Esophagus squamous epithelium (tissue), 5 donors: Measurements from ENCODE around the gene TMEM175. TPM values are rescaled to one million over a fixed set of nuclear protein-coding genes. Genes with fewer than 3 reads are reported as not detected.

Experiments
- DNase-seq: peaks from one replicate; lab custom pipeline; 2025; lab: John Stamatoyannopoulos, UW
- H3K27ac ChIP-seq, 4 donors: fragments of 200-600 bp; sonication (generic); one replicate each; pipeline ENCODE4 v1.5.1; 2016 to 2019; ENCODE audit warnings: mild to moderate bottlenecking in 1 of 4
- H3K27me3 ChIP-seq, 4 donors: fragments of 200-600 bp; sonication (generic); 1 replicate in 3 of 4; 2 replicates in 1 of 4; pipeline versions ENCODE4 v1.5.1 to v1.6.0; 2017 to 2021; ENCODE audit warnings: antibody characterized with exemption in 1 of 4
- H3K36me3 ChIP-seq, 3 donors: fragments of 200-600 bp; sonication (generic); one replicate each; pipeline ENCODE4 v1.5.1; 2016 to 2019
- H3K4me1 ChIP-seq, 3 donors: fragments of 200-600 bp; sonication (generic); one replicate each; pipeline ENCODE4 v1.5.1; 2017 to 2019
- H3K4me3 ChIP-seq, 4 donors: fragments of 200-600 bp; sonication (generic); 1 replicate in 3 of 4; 2 replicates in 1 of 4; pipeline ENCODE4 v1.5.1; 2016 to 2019; ENCODE audit warnings: mild to moderate bottlenecking in 2 of 4, moderate library complexity in 1 of 4
- H3K9me3 ChIP-seq, 3 donors: fragments of 200-600 bp; sonication (generic); one replicate each; pipeline ENCODE4 v1.5.1; 2016 to 2019
- POLR2A ChIP-seq, 4 donors: fragments of 450-650 bp; IDR thresholded peaks; one replicate each; pipeline ENCODE4 v1.6.1; 2017; ENCODE audit warnings: antibody characterized with exemption in 4 of 4, mild to moderate bottlenecking in 4 of 4, moderate library complexity in 3 of 4
- WGBS, 2 donors: methylation state at CpG; one replicate each; pipeline ENCODE4 v1.1.5; 2018; 5-methylcytosine and 5-hydroxymethylcytosine counted together
- intact Hi-C: fragments of 100-400 bp; cut with DNase I; formaldehyde crosslinking; loops from one replicate; pipeline ENCODE4 v1.15.0; 2022
- total RNA-seq, 4 donors: library from RNA; depleted of rRNA; stranded (reverse); fragments of >200 nt; gene quantifications; one replicate each; pipeline ENCODE4 v1.1.0, GENCODE V29; 2016
- TF ChIP-seq, protein P1 (sequence below), 6 experiments: fragments of 450-650 bp in 4 of 6; fragments of 200-600 bp in 2 of 6; sonication (generic) in 2 of 6; IDR thresholded peaks; one replicate each; pipeline ENCODE4 v1.5.1; 2016 to 2019; ENCODE audit warnings: antibody characterized with exemption in 6 of 6, mild to moderate bottlenecking in 4 of 6, moderate library complexity in 4 of 6
- donor health status: DM: yes; HTN: yes; CAD: no.

TMEM175 gene
- total RNA-seq, 4 donors from 2014 or later, result 8.4 to 22.9 (median 19.7) TPM

DNA sequence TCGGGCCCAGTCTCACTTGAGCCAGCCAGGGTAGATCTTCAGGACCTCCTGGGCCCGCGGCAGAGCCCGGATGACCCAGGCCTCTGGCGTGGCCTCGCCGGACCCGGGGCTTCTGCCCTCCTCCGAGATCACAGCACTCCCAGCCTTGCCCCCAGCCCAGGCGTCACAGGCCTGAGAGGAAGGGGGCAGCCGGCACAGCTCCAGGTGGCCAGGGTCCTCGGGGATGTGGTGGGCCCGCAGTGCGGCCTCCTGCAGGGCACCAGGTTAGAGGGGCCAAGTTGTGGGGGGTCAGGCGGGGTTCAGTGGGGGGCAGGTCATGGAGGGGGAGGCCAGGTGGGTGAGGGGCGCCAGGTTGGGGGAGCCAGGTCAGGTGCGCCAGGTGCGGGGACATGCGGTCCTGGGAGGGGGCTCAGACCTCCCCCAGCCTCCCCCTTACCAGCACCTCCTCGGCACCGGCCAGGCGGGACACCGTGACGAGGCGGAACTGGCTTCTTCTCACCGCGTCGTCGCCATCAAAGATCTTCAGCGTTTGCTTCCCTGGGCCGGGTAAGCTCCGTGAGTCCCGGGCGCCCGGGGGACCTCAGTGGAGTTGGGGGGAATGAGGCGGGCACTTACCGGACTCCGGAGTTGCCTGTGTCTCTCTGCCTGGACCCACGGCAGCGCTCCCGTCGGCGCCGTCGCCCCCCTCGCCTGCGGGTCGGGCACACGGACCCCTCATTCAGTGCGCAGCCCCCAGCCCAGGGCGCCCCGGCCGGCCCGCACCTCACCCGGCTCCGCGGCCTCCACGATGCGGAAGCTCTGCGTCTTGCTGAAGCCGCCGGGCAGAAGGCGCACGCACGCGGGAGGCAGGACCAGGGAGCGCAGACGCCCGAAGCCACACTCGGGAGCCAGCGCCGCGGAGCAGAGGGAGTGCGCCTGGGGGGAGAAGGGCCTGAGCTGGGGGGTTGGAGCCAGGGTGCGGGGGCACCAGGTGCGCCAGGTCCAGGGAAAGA, 35.1 kb downstream of the TMEM175 start:
- Histone ChIP-seq H3K4me3 (peak overlapping the region in 1 of 4 donors; percentile 21), H3K27ac (no peak overlapping the region), H3K4me1 (peaks cover 22 to 47% (median 31%) of the 10 kb centered on the region in 3 donors), H3K9me3 (no peaks in the 10 kb centered on the region), H3K27me3 (no peaks in the 10 kb centered on the region), H3K36me3 (peaks cover 0 to 48% (median 6%) of the 10 kb centered on the region in 3 donors)
- no peak for TF ChIP-seq POLR2A (IDR thresholded peaks at IDR 0.05)
- TF ChIP-seq, protein P1, sequence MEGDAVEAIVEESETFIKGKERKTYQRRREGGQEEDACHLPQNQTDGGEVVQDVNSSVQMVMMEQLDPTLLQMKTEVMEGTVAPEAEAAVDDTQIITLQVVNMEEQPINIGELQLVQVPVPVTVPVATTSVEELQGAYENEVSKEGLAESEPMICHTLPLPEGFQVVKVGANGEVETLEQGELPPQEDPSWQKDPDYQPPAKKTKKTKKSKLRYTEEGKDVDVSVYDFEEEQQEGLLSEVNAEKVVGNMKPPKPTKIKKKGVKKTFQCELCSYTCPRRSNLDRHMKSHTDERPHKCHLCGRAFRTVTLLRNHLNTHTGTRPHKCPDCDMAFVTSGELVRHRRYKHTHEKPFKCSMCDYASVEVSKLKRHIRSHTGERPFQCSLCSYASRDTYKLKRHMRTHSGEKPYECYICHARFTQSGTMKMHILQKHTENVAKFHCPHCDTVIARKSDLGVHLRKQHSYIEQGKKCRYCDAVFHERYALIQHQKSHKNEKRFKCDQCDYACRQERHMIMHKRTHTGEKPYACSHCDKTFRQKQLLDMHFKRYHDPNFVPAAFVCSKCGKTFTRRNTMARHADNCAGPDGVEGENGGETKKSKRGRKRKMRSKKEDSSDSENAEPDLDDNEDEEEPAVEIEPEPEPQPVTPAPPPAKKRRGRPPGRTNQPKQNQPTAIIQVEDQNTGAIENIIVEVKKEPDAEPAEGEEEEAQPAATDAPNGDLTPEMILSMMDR (IDR thresholded peaks at IDR 0.05), result no peak
- intact Hi-C loops, result no loop called here
- 57 to 80% methylated on average over 1 to 15 of the region's 76 CpGs for whole genome bisulfite sequencing, 2 donors
- DNase-seq, result no peak

GRCh38 chr4:968221-968620, 36.0 kb downstream of the TMEM175 start:
- WGBS, 2 donors, result 49% methylated on average over 6 of the region's 24 CpGs; no CpG with 5 or more reads in 1 of the 2 donors
- Histone ChIP-seq H3K9me3 (no peaks in the 10 kb centered on the region), H3K4me1 (peaks cover 20 to 45% (median 29%) of the 10 kb centered on the region in 3 donors), H3K36me3 (peaks cover 0 to 41% (median 6%) of the 10 kb centered on the region in 3 donors), H3K27ac (no peak overlapping the region), H3K27me3 (no peaks in the 10 kb centered on the region), H3K4me3 (no peak overlapping the region)
- DNase-seq, result no peak
- intact Hi-C loops, result no loop called here
- TF ChIP-seq POLR2A (IDR thresholded peaks at IDR 0.05), result no peak
- TF ChIP-seq, protein P1 (IDR thresholded peaks at IDR 0.05), result no peak

- peaks cover 20 to 42% (median 31%) of the 10 kb centered on the region in 3 donors for H3K4me1 ChIP-seq
- TF ChIP-seq, protein P1 (IDR thresholded peaks at IDR 0.05), result no peak
- no peak for TF ChIP-seq POLR2A (IDR thresholded peaks at IDR 0.05)
- H3K36me3 ChIP-seq, result peaks cover 0 to 40% (median 6%) of the 10 kb centered on the region in 3 donors
- DNase-seq, result no peak
- WGBS, 2 donors, result 20% methylated on average over 1 of the region's 23 CpGs; no CpG with 5 or more reads in 1 of the 2 donors
- H3K27me3 ChIP-seq, result no peaks in the 10 kb centered on the region
- no peak overlapping the region for H3K27ac ChIP-seq
- no peak overlapping the region for H3K4me3 ChIP-seq
- H3K9me3 ChIP-seq, result no peaks in the 10 kb centered on the region
- intact Hi-C loops, result no loop called here
Measured at GRCh38 chr4:968621-969394, 36.5 kb downstream of the TMEM175 start.

DNA sequence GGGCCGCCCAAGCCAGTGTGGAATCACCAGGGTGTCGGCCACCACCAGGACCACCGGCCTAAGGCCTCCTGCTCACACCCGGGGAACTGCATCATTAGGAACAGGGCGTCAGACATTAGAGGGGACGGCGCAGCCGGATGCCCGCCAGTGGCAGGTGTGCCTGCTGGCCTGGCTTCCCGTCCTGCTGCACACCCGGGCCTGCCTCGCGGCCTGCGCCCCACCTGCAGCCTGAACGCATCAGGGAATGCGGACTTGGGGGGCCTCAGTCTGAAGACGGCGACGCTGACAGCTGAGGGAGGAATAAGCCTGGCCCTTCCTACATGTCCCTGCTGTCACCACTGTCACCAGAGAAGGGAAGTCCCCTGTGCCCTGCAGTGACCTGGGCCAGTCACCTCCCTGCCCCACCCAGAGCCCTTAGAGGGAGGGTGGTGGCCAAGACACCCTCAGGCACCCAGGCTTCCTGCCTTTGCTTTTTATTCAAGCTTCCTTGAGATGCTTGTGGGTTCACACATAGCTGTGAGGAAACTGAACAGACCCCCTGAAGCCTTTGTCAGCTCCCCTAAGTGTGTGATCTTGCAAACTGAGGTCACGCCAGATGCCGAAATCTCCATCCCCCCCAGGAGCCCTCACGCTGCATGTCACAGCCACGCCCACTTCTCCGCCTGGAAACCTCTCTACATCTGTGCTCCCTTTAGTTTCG, 37.9 kb downstream of the TMEM175 start:
- intact Hi-C loops, result no loop called here
- no peak for DNase-seq
- Histone ChIP-seq H3K4me3 (no peak overlapping the region), H3K27ac (no peak overlapping the region), H3K9me3 (no peaks in the 10 kb centered on the region), H3K4me1 (peaks cover 20 to 48% (median 33%) of the 10 kb centered on the region in 3 donors), H3K27me3 (no peaks in the 10 kb centered on the region), H3K36me3 (peaks cover 0 to 26% (median 6%) of the 10 kb centered on the region in 3 donors)
- WGBS, 2 donors, result 93% methylated on average over 15 to 18 of the region's 25 CpGs
- no peak for TF ChIP-seq POLR2A (IDR thresholded peaks at IDR 0.05)
- TF ChIP-seq, protein P1 (IDR thresholded peaks at IDR 0.05), result no peak
